HG03378 (cell line): ENCODE results near the gene CELA3B.
"Not testable (repeated sequence)": the region's sequence is repeated elsewhere in the genome, so short reads cannot be mapped to it uniquely, and the experiment has no call there.

Experiments
- ATAC-seq: cut with Tn5 transposase; IDR thresholded peaks from one replicate; pipeline ENCODE4 v1.9.1; 2021; ENCODE audit warnings: mild to moderate bottlenecking, moderate library complexity; ENCODE audit not compliant: unreplicated experiment

The CELA3B gene

GRCh38 chr1:22005261-22006149 lies 28.7 kb downstream of the CELA3B start:
- ATAC-seq: not testable (repeated sequence)

GRCh38 chr1:22006736-22007135 lies 29.9 kb downstream of the CELA3B start:
- not testable (repeated sequence) for ATAC-seq

GRCh38 chr1:22007262-22007661 lies 30.4 kb downstream of the CELA3B start:
- ATAC-seq: not testable (repeated sequence)

DNA sequence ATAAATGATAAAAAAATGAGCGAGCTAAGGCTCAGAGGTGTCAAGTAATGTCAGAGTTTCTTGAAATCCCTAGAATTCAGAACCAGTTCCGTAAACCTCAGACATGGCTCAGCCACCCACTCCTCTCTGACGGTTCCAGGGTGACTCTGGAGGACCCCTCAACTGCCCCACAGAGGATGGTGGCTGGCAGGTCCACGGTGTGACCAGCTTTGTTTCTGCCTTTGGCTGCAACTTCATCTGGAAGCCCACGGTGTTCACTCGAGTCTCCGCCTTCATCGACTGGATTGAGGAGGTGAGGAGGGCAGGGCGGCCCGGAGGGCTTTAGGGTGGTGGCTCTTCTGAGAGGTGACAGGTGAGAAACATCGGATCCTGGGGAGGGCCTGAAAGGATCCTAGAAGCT lies 32.7 kb downstream of the CELA3B start:
- not testable (repeated sequence) for ATAC-seq

DNA sequence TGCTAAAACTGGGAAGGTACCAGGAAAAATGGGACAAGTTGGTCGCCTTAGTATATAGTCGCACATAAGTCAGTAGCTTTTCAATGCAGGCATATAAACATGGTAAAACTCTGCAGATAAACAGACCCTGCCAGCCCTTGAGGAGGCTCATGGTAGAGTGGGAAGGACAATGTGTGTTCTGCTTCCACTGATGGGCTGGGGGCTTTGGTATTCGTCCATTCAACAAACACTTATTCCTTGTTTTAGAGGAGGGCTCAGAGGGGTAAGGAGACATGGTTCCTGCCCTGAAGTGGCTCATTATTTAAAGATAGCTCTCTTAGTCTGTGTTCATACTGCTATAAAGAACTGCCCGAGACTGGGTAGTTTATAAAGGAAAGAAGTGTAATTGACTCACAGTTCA lies 35.9 kb downstream of the CELA3B start:
- not testable (repeated sequence) for ATAC-seq

GRCh38 chr1:22014575-22015206 lies 37.9 kb downstream of the CELA3B start:
- ATAC-seq: not testable (repeated sequence)

DNA sequence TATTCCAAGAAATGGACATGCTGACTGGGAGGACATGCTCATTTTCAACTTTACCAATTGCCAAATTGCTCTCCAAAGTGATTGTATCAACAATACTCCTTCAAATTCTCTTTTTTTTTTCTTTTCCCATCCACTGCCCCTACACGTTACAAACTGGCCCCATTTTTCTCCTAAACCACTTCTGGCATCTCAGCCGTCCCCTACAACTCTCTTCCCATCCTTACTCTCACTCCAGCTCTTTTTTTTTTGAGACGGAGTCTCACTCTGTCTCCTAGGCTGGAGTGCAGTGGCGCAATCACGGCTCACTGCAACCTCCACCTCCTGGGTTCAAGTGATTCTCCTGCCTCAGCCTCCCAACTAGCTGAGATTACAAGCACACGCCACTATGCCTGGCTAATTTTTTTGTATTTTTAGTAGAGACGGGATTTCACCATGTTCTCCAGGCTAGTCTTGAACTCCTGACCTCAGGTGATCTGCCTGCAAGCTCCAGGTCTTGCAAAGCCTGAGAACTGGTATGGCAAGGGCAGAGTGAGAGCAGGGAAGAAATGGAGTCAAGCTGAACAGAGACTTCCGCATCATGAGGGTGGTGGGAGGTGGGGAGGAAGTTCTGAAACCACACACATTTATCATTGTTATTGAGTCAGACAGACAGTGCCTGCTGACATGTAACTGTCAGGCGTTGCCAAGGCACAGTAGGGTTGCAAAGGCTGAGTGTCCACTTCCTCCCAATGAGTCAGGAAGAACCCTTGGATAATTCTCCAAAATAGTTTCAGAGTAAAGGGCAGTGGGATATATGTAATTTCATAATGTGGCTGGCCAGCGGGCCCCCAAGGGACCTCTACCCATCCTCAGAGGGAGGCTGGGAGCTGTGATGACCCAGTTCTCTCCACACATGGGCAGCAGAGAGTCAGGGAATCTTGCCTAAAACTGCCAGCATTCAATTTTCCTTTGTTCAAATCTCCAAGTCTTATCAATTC lies 42.0 kb downstream of the CELA3B start:
- peak; percentile 64 for ATAC-seq

GRCh38 chr1:22021061-22021460 lies 44.2 kb downstream of the CELA3B start:
- ATAC-seq: no peak

- peak; percentile 40 for ATAC-seq
Measured at GRCh38 chr1:22024485-22025367, 47.9 kb downstream of the CELA3B start.

DNA sequence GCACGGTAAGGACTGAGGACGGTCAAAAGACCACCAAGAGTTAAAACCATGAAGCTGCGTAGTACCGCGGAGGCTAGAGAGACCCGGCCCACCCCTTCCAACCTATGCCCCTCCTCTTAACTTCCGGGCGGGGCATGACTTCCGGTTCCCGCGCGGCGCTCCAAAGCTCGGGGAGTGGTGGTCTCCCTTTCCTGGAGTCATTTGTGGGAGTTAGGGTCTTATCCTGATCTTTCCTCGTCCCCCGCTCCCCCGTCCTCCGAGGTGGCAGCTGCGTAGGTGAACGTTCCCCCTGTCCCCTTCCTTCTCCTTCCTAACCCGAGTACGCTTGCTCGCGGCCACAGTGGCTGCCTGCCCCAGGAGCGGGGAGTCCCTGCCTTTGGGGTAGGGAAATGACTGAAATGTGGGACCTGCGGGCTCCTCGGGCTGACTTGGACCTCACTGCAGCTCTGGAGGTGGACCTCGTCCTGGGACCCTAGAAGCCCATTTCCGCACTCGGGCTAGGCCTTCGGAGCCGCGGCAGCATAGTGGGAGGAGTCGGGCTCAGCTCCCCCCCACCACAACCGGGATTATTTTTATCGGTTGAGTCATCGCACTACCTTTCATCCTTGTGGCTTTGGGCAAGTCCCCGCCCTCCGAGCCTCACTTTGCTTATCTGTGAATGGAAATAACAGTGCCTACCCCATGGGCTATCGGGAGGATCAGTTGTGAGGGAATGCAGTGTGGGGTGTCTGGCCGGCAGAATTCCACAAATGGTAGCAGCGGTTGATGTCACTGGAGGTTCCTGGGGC lies 48.7 kb downstream of the CELA3B start:
- peak; percentile 62 for ATAC-seq

DNA sequence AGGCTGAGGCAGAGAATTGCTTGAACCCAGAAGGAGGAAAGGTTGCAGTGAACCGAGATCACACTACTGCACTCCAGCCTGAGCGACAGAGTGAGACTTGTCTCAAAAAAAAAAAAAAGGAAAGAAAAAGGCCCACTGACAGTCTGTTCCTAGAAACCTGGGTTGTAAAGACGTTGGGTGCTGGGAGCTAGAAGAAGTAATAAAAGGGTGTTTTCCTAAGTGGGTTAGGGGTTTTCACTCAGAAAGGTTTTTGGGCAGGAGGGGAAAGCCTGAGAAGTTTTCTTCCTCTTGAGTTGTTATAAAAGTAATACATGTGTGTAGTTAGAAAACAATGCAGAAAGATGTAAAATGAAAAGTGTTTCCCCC lies 50.1 kb downstream of the CELA3B start:
- no peak for ATAC-seq

DNA sequence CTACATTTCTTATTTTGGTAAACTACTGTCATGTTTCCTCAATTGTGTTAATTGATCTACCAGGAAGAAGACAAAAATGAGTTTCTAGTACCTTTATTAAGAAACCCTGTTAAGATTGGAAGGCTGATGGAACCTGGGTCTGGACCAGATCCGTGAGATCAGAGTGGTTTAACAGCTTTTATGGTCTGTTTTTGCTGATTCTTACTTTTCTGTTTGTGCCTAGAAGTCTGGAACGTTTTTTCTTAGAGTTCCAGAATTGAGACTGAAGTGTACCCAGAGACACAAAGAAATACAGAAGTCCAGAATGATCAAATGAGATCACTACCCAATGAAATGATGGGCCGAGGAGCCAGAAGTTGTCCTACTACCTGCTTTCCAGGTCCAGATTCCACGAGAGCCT lies 53.2 kb downstream of the CELA3B start:
- no peak for ATAC-seq

DNA sequence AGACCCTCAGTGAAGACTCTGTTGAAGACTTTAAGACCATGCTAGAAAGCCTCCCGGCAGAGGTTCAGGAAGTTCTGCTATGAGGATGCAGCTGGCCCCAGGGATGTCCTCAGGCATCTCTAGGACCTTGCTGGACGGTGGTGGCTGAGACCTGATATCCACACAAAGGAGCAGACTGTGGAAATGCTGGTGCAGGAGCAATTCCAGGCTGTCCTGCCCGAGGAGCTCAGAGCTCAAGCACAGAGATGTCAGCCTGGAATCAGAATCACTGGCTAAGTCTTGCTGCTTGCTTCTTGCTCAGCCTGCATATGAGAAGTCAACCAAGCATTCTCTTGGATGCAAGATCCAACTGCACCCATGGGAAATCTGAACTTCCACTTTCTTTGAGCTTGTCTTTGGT lies 53.7 kb downstream of the CELA3B start:
- no peak for ATAC-seq

DNA sequence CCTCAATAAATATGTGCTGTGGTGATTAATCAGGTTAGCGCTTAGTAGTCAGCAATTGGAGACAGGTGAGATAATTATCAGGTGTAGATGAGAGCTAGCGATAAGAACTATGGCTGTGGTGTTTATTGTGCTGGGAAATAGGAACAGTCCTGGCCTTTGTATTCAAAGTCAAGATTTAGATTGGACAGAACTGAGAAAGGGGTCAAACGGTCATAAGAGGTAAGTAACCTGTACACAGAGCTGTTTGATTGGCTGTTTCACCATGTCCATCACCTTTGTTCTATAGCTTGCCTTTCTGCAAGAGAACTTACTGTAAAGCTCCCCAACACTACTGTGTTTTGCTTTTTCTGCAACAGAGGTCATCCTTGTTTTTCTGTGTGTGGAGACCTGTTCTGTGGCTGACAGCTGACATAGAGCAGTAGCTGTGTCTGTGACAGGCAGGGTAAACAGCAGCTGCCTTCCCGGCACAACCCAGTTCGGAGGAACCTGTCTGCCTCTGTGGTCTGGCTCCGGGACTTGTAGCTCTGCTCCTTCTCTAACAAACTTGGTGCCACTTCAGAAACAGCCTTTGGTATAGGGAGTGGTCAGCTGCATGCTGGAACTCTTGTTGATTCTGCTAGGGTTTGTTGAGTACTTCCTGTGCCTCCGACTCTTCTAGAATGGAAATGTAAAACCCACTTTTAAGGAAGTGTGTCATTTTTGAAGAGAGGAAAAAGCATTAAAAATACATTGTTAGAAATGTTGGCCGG lies 54.6 kb downstream of the CELA3B start:
- no peak for ATAC-seq

DNA sequence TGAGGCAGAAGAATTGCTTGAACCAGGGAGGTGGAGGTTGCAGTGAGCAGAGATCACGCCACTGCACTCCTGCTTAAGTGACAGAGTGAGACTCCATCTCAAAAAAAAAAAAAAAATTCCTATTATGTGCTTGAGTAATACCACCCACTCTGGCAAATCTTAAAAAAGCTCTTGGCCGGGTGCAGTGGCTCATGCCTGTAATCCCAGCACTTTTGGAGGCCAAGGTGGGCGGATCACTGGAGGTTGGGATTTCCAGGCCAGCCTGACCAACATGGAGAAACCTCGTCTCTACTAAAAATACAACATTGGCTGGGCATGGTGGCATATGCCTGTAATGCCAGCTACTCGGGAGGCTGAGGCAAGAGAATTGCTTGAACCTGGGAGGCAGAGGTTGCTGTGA lies 58.0 kb downstream of the CELA3B start:
- not testable (repeated sequence) for ATAC-seq

DNA sequence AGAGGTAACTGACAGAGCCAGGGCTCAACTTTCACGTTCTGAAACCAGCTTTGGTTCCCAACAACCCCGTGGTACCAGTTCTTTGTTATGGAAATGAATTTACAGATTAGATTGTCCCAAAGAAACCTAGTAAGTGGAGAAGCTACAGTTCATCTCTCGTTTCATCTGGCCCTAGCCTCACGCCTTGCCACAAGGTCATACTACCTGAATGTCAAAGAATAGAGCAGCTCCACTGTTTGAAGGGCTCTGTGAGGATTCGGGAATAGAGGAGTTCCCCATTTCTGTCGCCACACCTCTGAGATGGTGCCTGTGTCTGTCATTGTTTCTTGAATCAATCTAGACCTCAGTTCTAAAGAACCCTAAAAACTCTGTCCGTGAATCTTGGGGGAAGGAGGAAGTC lies 60.7 kb downstream of the CELA3B start:
- ATAC-seq: no peak

GRCh38 chr1:22038036-22038435 lies 61.2 kb downstream of the CELA3B start:
- ATAC-seq: no peak
